NCI-H82 treated with DMSO at 0.1 percent for 48 hours (cell line): Measurements from ENCODE around the gene HPN.
A peak's percentile ranks its signal among the peaks of the same experiment; 100 is the strongest.

Experiments
- DNase-seq: peaks from one replicate; lab custom pipeline; 2025; ENCODE audit not compliant: unreplicated experiment; lab: John Stamatoyannopoulos, UW

HPN gene

GRCh38 chr19:35080613-35081170 is 39.2 kb downstream of the HPN start:
- DNase-seq: no peak

- no peak for DNase-seq
Observed at GRCh38 chr19:35081201-35081600, 39.7 kb downstream of the HPN start.

- no peak for DNase-seq
Observed at GRCh38 chr19:35083691-35084508, 42.4 kb downstream of the HPN start.

DNA sequence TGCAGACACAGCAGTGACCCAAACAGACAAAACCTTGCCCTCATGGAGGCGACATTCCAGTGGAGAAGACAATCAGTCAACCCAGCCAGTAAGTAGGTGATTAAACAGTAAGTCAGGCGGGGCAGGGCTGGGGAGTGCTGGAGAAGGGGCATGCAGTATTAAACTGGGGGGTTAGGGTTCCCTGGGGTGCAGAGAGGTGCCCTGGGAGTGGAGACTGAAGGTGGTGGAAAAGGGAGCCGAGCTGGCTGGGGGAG is 42.9 kb downstream of the HPN start:
- DNase-seq: no peak

DNA sequence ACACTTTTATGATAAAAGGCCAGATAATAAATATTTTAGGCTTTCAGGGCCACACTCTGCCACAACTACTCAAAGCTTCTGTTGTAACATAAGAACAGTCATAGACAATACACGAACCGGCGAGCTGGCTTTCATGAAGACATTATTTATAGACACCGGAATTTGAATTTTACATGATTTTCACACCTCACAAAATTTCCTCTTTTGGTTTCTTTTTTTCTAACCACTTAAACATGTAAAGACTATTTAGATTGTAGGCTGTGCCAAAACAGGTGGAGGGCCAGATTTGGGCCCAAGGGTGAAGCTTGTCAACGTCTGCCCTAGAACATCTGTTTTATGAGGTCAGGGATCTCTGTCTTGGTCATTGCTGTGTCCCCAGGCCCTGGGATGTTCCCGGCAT is 44.4 kb downstream of the HPN start:
- no peak for DNase-seq

- DNase-seq: no peak
Observed at GRCh38 chr19:35086455-35086854, 44.9 kb downstream of the HPN start.

DNA sequence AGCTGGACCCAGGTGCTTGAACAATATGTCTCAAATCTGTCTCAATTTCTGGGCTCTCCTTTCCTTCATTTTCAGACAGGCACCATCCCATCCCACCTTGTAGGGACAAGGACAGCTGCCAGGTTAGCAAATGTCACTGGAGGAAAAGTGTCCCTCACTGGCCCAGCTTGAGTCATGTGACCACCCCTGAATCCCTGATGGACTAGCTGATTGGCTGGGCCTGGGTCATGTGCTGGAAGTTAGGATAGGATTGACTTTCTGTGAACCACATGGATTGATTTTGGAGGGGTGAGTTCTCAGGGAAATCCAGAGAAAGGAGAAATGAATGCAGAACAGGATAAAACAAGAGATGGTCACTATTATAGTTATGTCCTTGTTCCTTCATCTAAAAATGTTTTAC is 45.9 kb downstream of the HPN start:
- DNase-seq: no peak

GRCh38 chr19:35088131-35088913 is 46.8 kb downstream of the HPN start:
- DNase-seq: no peak

- no peak for DNase-seq
Observed at GRCh38 chr19:35089554-35089953, 48.0 kb downstream of the HPN start.

- no peak for DNase-seq
Observed at GRCh38 chr19:35090160-35090505, 48.6 kb downstream of the HPN start.

DNA sequence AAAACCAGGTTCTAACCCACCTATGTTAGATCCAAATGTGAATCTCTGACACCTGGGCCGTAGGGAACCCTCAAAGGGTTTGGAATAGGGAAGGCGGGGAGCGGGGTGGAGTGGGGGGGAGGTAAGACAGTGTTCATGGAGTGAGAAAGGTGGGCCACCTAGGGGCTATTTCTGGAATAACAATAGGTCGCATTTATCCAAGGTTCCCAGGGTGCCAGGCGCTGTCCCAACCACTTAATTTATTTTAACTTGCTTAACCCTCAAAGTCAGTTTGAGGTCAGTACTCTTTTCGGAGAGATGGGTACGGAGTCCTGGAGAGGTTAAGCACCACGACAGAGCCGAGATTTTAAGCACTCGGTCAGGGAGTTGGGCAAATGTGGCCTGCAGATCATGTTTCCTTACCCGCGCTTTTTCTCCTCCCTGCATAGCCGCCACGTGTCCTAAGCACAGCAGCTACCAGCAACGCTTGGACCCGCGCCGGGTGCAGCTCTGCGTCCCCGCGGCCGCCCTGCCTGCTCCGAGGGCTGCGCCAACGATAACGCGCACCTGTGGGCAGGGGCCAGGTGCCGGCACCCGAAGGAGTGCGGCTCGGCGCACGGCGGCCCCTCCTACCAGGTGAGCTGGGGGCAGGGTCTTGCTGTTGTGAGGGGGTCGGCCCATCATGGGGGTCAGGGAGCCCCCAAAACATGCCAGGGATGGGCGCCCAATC is 49.1 kb downstream of the HPN start:
- DNase-seq: peak; percentile 20

DNA sequence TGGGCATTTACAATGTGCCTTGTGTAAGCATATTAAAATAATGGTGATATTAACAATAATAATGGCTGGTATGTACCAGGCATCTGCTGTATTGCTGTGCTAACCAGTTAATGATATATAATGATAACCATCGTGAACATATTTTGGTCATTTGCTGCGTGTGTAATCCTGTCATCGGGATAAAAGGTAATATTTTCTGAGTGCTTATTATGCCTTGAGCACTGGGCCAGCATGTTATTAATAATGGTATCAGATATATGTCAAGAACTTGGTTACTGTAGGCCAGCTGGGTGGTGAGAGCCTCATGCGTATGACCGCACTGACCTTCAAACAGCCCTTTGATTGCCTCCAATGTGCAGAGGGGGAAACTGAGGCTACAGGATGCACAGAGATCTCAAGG is 51.9 kb downstream of the HPN start:
- no peak for DNase-seq

GRCh38 chr19:35093941-35094647 is 52.6 kb downstream of the HPN start:
- no peak for DNase-seq

- DNase-seq: no peak
Observed at GRCh38 chr19:35094656-35095055, 53.1 kb downstream of the HPN start.

DNA sequence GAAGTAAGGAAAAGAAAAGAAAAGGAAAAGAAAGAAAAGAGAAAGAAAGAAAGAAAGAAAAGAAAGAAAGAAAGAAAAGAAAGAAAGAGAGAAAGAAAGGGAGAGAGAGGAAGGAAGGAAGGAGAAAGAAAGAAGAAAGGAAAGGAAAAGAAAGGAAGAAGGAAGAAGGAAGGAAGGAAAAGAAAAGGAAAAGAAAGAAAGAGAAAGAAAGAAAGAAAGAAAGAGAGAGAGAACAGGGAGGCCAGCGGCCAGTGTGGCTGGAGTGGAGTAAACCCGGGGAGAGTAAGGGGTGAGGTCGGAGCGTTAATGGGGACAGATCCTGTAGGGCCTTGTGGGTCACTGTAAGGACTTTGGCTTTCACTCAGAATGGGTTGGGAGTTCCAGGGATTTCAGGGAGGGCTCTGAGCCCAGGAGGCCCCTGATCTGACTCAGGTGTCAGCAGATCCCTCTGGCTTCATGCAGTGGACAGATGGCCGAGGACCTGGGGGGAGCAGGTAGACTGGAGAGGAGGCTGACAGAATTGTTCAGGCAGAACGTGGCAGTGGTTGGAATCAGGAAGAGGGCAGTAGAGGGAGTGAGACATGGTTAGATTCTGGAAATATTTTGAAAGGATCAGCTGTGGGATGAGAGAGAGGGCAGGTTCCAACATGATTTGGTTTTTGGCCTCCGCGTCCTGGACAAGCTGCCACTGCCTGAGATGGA is 54.3 kb downstream of the HPN start:
- DNase-seq: no peak

GRCh38 chr19:35098413-35099049 is 57.0 kb downstream of the HPN start:
- DNase-seq: no peak

DNA sequence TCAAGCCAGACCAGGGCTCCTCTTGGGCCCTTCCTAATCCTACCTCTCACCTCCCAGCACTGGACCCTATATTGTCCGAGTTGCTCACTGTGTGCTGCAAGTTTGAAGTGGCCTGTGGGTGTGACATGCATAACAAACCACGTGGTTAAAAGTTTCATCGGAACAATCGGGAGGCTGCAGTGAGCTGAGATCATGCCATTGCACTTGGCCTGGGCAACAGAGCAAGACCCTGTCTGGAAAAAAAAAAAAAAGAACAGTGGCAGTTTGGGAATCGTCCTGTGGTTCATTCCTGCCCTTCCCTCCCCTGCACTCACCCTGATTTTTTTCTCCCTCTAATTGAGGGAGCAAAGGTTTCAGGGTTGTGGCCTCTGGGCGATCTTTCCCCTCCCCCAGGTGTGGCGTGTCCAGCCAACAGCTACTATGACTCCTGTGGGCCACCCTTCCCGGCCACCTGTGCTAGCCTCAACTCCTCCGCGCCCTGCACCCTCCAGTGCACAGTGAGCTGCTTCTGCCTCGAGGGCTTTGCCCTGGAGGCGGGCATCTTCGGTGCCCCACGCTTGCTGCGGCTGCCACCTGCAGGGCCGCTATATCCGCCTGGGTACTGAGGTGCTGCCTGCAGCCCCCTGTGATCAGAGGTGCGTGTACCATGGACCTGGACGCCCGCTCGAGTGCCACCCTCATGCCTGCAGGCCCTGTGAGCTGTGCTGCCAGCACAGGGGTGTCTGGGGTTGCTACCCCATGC is 57.8 kb downstream of the HPN start:
- DNase-seq: no peak

- no peak for DNase-seq
Observed at GRCh38 chr19:35099897-35100275, 58.4 kb downstream of the HPN start.
